ENCODE data around the gene CCNF. TPM values are rescaled to one million over a fixed set of nuclear protein-coding genes. Genes with fewer than 3 reads are reported as not detected.

The CCNF gene
- total RNA-seq, 4 donors from 2014 or later: 5.6 to 17.7 (median 11.3) TPM

- 70% methylated on average over 3 of the region's 3 CpGs for WGBS, 2 donors
- no peak for DNase-seq (ENCODE audit: low spot score in 2 of 2)
- intact Hi-C loops (cut with DNase I; ENCODE audit: low total_unique reads): no loop called here
- H3K4me3 ChIP-seq (ENCODE audit: low read depth, poor library complexity, severe bottlenecking): no peak overlapping the region
- no peak for TF ChIP-seq POLR2A (IDR thresholded peaks at IDR 0.05)
- TF ChIP-seq, protein P1, sequence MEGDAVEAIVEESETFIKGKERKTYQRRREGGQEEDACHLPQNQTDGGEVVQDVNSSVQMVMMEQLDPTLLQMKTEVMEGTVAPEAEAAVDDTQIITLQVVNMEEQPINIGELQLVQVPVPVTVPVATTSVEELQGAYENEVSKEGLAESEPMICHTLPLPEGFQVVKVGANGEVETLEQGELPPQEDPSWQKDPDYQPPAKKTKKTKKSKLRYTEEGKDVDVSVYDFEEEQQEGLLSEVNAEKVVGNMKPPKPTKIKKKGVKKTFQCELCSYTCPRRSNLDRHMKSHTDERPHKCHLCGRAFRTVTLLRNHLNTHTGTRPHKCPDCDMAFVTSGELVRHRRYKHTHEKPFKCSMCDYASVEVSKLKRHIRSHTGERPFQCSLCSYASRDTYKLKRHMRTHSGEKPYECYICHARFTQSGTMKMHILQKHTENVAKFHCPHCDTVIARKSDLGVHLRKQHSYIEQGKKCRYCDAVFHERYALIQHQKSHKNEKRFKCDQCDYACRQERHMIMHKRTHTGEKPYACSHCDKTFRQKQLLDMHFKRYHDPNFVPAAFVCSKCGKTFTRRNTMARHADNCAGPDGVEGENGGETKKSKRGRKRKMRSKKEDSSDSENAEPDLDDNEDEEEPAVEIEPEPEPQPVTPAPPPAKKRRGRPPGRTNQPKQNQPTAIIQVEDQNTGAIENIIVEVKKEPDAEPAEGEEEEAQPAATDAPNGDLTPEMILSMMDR (IDR thresholded peaks at IDR 0.05): no peak
Measured at GRCh38 chr16:2386990-2387389, 42.3 kb upstream of the CCNF start.

DNA sequence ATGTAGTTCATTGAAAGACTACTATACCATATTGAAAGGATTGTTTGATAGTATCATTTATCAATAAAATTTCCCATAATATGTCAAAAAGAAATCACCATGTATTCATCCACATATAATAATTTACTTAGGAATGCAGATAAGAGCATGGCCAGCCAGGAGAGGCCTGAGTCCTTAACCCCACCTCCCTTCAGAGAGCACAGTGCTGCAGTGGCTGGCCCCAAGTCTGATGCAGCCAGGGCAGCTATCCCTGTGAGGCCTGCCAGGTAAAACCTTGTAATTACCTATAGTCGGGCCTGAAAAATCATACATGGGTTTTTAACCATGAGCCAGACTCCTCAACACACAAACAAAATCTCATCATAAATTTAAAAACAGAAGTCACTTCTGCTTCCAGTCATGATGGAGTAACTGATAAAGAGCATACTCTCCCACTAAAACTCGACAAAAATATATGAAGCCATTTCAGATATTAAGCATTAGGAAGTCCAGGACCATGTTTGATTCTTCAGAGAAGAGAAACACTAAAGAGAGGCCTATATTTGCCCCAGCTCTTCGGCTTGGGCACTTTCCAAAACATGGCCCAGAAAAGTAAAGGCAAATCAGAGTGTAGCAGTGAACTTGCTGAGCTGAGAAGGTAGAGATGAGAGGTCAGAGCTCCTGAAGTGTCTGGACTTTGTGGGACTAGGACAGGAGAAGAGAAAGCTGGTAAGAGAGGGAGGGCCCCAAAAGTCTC is 40.9 kb upstream of the CCNF start:
- no peak for TF ChIP-seq POLR2A (IDR thresholded peaks at IDR 0.05)
- TF ChIP-seq, protein P1 (IDR thresholded peaks at IDR 0.05): no peak
- intact Hi-C loops (cut with DNase I; ENCODE audit: low total_unique reads): no loop called here
- H3K4me3 ChIP-seq (ENCODE audit: low read depth, poor library complexity, severe bottlenecking): no peak overlapping the region
- WGBS, 2 donors: 77 to 82% methylated on average over 3 of the region's 3 CpGs
- DNase-seq (ENCODE audit: low spot score in 2 of 2): no peak

DNA sequence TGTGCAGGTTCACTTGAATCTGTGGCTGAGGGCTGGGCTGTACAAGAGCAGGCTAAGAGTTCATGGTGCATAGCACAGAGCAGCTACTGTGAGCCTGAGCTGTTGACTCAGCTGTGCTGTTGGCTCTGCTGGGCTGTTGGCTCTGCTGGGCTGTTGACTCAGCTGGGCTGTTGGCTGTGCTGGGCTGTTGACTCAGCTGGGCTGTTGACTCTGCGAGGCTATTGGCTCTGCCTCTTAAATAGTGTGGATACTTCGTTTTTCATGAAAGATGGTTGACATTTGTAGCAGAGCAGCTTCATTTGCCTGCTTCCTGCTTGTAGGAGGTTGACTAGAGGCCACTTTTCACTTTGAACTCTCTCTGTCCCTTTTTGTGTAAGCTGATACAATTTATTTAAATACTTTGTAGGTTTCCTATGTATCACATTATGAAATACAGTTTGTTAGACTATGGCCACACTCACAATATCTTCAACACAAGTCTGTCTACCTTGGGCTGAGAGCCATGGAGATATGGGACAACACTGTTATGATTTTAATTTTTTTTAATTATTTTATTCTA is 40.3 kb upstream of the CCNF start:
- TF ChIP-seq, protein P1 (IDR thresholded peaks at IDR 0.05): no peak
- no peak for TF ChIP-seq POLR2A (IDR thresholded peaks at IDR 0.05)
- WGBS, 2 donors: 36 to 45% methylated on average over 2 of the region's 2 CpGs
- intact Hi-C loops (cut with DNase I; ENCODE audit: low total_unique reads): no loop called here
- no peak for DNase-seq (ENCODE audit: low spot score in 2 of 2)
- no peak overlapping the region for H3K4me3 ChIP-seq (ENCODE audit: low read depth, poor library complexity, severe bottlenecking)

DNA sequence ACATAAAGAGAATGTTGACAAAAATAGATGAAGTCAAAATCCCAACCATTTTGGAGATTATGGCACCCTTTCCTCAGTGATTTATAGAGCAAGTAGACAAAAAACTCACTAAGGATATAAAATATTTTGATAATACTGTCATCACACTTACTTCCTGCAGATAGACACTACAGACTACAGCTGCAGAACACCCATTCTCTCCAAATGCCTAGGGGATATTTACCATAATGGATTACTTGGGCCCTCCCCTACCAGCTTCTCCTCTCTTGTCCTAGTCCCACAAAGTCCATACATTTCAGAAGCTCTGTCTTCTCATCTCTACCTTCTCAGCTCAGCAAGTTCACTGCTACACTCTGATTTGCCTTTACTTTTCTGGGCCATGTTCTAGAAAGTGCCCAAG is 37.2 kb upstream of the CCNF start:
- no peak for DNase-seq (ENCODE audit: low spot score in 2 of 2)
- no peak for TF ChIP-seq POLR2A (IDR thresholded peaks at IDR 0.05)
- TF ChIP-seq, protein P1 (IDR thresholded peaks at IDR 0.05): no peak
- no peak overlapping the region for H3K4me3 ChIP-seq (ENCODE audit: low read depth, poor library complexity, severe bottlenecking)
- intact Hi-C loops (cut with DNase I; ENCODE audit: low total_unique reads): no loop called here

DNA sequence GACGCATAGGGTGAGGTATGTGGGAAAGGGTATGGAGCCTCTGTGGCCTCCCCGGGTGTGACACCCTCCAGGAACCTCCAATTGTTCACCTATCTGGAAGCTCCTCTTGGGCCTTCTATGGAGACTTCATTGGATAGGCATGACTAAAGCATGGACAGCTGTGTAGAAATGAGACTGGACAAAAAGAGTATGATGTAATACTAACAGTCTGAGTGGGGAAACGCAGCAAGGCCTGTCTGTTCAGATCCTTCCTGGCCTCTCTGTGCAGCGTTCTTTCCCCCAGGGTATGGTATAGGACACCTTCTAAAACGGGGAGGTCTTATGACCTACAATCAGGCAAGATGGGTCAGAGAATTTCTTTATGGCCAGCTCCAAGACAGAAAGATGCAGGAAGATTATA is 30.7 kb upstream of the CCNF start:
- TF ChIP-seq, protein P1 (IDR thresholded peaks at IDR 0.05): no peak
- TF ChIP-seq POLR2A (IDR thresholded peaks at IDR 0.05): no peak
- no peak for DNase-seq (ENCODE audit: low spot score in 2 of 2)
- intact Hi-C loops (cut with DNase I; ENCODE audit: low total_unique reads): no loop called here
- no peak overlapping the region for H3K4me3 ChIP-seq (ENCODE audit: low read depth, poor library complexity, severe bottlenecking)
- 83 to 87% methylated on average over 5 of the region's 5 CpGs for WGBS, 2 donors
